HG02973 (cell line): ENCODE measurements around the gene CD55.

Experiments
- ATAC-seq: cut with Tn5 transposase; IDR thresholded peaks from one replicate; pipeline ENCODE4 v1.9.1; 2021; ENCODE audit warnings: moderate library complexity; ENCODE audit not compliant: unreplicated experiment

Gene CD55

GRCh38 chr1:207361029-207361428, 39.6 kb downstream of the CD55 start:
- no peak for ATAC-seq

DNA sequence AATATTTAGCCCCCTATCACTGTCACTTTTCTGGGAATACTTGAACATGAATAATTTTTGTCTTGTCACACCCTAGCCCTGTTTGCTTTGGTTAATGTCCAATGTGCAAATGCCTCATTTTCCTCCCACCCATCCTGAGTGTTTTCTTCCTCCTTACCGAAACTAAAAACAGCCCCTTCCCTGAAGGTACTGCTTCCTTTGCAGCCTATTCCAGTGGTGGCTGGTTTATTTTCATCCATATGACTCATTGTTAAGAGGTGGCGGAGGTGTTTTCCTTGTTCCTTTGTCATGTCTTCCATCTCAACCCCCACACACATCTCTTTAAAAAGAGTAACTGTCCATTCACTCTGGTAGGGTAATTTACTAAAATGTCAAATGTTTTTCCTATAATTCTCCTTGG, 40.4 kb downstream of the CD55 start:
- no peak for ATAC-seq

- no peak for ATAC-seq
Measured at GRCh38 chr1:207362962-207363860, 41.7 kb downstream of the CD55 start.

GRCh38 chr1:207363871-207364270, 42.4 kb downstream of the CD55 start:
- ATAC-seq, result no peak

GRCh38 chr1:207364614-207365013, 43.1 kb downstream of the CD55 start:
- ATAC-seq, result no peak

DNA sequence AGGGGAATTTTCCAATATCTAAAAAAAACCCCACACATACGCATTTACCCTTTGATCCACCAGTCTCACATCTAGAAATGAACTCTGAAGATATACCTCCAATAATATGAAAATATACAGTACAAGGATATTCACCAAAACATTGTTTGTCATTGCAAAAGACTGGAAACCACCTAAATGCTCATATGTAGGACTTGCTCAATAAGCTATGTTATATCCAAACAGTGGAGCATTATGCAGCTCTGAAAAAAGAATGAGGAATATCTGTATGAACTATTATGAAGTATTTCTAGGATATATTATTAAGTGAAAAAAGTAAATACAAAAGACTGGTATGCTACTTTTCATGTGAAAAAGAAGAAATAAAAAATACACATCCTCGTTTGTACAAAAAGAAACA, 43.6 kb downstream of the CD55 start:
- no peak for ATAC-seq

DNA sequence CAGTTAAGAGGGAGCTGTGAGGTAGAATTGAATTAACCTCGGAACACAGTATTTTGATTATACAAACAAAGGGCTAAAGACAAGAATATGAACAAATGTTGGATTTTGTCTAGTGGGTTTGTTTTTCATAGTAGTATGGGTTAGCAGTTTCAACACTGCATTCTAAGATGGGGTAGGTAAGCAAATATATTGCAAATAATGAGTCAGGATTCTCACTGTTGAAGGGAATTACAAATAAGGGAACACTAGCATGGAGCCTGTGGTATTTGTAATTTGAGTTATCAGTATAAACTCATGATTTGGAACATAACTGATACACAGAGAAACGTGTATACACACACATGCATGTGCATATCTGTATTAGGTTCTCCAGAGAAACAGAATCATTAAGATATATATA, 44.5 kb downstream of the CD55 start:
- ATAC-seq, result no peak

GRCh38 chr1:207388721-207389120, 67.2 kb downstream of the CD55 start:
- no peak for ATAC-seq

DNA sequence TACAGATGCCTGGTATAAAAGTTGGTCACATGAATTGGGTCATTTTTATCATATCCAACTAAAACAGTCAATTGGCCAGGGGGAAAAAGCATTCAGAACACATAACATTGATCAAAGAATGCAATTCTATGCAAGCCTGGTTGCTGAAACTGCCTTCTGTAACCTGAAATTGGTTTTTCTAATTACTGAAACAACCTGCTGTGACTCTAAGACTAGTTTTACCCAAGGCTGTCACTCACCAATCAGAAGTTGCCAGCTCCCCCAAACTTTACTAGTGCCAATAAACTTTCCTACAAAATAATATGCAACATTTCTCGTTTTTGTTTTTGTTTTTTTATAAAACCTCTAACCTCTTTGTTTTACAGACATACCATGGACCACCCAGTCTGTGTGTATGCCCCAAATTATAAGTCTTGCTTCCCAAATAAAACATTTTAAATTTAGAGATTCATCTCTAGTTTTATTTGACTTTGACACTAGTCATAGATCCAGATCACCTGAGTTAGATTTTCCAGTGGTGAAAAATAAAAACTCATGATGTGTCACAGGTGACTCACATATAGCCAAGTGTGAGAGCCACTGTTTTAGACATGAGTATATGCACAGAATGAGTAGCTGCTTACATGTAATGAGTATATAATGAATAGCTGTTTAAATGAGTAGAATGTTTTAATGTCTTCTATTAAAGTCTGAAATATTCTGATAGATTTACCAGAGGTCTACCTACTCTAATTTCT, 68.4 kb downstream of the CD55 start:
- ATAC-seq, result no peak

- no peak for ATAC-seq
Measured at GRCh38 chr1:207393610-207394009, 72.1 kb downstream of the CD55 start.

DNA sequence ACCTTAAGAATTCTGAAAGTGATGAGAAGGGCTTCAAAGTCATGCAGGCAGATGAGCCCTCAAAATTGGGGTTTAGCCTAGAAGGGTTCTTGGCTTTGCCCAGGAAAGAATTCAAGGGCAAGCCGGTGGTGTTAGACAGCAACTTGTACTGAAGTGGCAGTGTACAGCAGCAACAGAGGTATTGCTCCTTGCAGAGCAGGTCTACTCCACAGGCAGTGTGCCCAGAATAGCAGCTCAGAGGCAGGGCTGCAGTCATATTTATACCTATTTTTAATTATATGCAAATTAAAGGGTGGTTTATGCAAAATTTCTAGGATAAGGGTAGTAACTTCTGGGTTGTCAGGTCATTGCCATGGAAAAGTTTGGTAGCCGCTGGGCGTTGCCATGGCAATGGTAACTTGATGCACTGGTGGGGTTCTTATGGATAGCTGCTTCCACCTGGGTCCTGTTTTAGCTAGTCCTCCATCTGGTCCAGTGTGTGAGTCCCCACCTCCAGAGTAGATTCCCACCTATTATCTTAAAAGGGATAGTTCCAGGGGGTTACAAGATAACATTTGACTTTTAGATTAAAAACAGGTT, 74.8 kb downstream of the CD55 start:
- no peak for ATAC-seq

DNA sequence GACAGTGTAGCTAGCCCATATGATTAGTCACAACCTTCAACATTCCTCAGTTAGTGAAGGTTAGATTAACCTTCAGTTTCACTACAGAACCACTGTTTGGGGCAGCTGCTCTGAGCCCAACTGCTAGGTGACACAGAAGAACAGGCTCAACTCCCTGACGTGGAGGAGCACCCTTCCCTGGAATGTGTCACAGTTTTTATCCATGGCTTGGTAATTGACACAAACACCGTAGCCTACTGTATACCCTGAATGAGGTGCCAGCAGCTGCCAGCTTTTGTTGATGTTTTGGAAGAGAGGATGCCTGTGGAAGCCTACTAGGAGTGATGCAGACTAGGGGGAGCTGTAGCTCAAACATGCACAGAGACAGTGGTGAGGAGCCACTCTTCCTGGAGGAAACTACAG, 76.0 kb downstream of the CD55 start:
- ATAC-seq, result no peak

DNA sequence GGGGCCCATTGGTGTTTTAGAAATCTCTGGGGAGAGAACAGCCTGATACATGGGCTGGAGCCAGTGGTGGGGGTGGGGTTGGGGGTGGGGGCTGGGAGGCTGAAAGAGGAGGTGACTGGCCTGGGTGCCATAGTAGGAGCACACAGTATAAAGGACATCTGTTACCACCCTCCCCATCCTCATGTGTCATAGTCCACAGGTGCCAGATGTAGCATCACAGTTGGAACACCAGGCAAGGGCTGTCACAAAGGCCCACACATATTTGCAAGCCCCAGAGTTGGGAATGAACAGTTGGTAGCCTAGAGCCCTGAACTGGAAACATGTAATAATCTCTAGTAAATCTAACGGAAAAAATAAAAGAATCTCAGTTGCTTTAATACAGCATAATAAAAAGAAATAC, 77.5 kb downstream of the CD55 start:
- ATAC-seq, result no peak

DNA sequence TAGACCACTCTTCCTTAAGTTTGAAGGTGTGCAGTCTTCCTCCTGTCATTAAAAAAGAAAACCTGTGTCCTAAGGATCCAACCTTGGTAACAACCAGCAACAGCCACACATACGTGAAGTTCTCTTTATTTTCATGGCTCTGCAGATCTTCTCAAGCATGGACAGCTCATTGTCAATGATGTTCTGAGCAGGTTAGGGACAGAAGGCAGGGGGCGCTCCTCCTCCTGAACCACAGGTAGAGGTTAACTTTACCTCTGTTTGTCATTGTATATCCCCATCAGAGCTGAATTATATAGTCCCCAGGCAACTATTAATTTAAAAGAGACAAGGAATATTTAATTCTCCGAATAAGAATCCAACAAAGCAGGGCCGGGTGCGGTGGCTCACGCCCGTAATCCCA, 80.1 kb downstream of the CD55 start:
- no peak for ATAC-seq

GRCh38 chr1:207402744-207403143, 81.3 kb downstream of the CD55 start:
- ATAC-seq, result no peak

- ATAC-seq, result no peak
Measured at GRCh38 chr1:207404849-207405525, 83.5 kb downstream of the CD55 start.

- no peak for ATAC-seq
Measured at GRCh38 chr1:207405814-207406213, 84.3 kb downstream of the CD55 start.

GRCh38 chr1:207407655-207408260, 86.3 kb downstream of the CD55 start:
- ATAC-seq, result no peak
